ENCODE measurements around the gene RASD2.

The RASD2 gene

DNA sequence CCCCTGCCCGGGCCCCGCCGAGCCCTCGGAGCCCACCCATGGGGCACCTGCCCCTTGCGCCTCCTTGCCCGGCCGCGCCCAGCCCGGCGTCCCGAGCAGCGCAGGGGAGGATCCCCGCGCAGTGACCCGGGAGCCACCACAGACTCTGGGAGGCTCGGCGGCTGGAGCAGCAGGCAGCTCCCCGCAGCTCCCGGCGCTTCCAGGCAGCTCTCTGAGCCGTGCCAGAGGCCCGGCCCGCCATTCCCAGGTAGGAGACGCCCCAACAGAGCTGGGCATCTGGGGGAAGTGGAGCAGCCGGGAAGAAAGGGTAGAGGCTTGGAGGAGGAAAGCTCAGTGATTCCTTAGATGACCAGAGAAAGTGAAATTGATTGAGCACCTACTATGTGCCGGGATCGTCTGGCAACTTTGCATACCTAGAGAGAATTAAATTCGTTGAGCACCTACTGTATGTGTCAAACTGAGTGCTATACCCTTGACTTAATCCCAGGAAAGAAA is 670 bp downstream of the RASD2 start:
- TF ChIP-seq FOXP2 (optimal IDR thresholded peaks at IDR 0.05; ENCODE audit: borderline replicate concordance, extremely low read depth, extremely low read length, insufficient read depth) (no peak), TAF1 (IDR thresholded peaks at IDR 0.05; ENCODE audit: borderline replicate concordance, insufficient read depth, low read length) (no peak), SIN3A (IDR thresholded peaks at IDR 0.05; ENCODE audit: borderline replicate concordance, insufficient read depth, low read length) (no peak), POLR2AphosphoS5 (IDR thresholded peaks at IDR 0.05; ENCODE audit: low read depth, low read length) (no peak)
- TF ChIP-seq, protein P1, sequence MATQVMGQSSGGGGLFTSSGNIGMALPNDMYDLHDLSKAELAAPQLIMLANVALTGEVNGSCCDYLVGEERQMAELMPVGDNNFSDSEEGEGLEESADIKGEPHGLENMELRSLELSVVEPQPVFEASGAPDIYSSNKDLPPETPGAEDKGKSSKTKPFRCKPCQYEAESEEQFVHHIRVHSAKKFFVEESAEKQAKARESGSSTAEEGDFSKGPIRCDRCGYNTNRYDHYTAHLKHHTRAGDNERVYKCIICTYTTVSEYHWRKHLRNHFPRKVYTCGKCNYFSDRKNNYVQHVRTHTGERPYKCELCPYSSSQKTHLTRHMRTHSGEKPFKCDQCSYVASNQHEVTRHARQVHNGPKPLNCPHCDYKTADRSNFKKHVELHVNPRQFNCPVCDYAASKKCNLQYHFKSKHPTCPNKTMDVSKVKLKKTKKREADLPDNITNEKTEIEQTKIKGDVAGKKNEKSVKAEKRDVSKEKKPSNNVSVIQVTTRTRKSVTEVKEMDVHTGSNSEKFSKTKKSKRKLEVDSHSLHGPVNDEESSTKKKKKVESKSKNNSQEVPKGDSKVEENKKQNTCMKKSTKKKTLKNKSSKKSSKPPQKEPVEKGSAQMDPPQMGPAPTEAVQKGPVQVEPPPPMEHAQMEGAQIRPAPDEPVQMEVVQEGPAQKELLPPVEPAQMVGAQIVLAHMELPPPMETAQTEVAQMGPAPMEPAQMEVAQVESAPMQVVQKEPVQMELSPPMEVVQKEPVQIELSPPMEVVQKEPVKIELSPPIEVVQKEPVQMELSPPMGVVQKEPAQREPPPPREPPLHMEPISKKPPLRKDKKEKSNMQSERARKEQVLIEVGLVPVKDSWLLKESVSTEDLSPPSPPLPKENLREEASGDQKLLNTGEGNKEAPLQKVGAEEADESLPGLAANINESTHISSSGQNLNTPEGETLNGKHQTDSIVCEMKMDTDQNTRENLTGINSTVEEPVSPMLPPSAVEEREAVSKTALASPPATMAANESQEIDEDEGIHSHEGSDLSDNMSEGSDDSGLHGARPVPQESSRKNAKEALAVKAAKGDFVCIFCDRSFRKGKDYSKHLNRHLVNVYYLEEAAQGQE (IDR thresholded peaks at IDR 0.05; ENCODE audit: insufficient read depth in 1 of 2, low read depth in 2 of 2, low read length in 2 of 2): no peak

DNA sequence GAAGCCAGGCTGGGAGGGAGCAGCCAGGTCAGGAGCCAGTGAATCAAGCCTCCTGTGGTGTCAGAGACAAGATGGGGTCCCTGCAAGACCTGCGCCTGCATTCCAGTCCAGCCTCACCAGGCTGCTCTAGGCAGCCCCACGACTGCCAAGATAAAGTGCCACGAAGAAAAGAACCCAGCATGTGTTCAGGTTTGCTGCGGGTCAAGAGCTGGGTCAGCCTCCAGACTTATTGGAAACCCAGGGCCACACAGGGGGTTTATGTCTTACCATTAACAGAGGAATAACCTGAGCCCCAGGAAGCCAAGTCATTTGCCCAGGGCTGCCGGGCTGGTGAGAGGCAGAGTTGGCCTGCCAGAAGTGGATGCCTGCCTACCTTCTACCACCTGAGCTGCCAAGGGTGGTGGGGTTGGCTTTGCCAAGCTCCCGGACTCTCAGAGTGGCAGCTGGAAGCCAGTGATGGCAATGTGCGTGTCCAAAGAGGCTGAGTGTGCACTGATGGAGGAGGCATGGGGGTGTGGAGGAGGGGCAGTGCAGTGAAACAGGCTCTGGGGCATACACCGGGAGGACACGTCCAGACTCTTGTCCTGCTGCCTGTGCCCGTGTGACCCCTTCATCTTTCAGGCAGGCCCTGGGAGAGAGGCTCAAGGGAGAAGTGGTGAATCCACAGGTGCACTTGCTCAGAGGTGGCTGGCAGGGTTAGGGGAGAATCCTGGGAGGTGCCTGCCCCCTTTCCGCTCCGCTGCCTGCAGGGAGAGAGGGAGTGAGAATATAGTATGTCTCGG is 1.7 kb downstream of the RASD2 start:
- TF ChIP-seq POLR2AphosphoS5 (IDR thresholded peaks at IDR 0.05; ENCODE audit: low read depth, low read length) (no peak), SIN3A (IDR thresholded peaks at IDR 0.05; ENCODE audit: borderline replicate concordance, insufficient read depth, low read length) (no peak), FOXP2 (optimal IDR thresholded peaks at IDR 0.05; ENCODE audit: borderline replicate concordance, extremely low read depth, extremely low read length, insufficient read depth) (no peak), TAF1 (IDR thresholded peaks at IDR 0.05; ENCODE audit: borderline replicate concordance, insufficient read depth, low read length) (no peak)
- TF ChIP-seq, protein P1 (IDR thresholded peaks at IDR 0.05; ENCODE audit: insufficient read depth in 1 of 2, low read depth in 2 of 2, low read length in 2 of 2): no peak

DNA sequence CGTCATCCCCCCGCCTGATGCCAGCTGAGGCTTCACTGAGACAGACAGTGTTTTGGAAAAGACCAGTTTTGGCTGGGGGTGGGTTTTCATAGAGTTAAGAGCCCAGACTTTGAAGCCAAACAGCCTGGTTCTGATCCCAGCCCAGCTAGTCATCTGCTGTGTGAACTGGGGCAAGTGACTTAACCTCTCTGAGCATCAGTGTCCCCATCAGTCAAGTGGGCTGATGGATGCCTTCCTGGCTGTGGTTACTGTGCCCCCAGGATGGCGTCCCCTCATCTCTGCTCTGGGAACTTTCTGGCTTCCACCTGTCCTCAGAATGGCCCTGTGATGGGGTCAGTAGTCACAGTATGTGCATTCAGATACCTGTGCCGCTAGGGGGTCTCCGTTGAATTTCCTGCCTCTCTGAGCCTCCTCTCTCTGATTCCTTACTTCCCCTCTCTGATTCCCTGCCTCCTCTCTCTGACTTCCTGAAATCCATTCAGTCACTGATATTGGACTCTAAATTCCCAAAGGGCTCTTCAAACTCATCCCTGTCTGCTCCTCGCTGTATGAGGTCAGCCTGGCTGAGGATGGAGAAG is 2.4 kb downstream of the RASD2 start:
- no peak for TF ChIP-seq SIN3A (IDR thresholded peaks at IDR 0.05; ENCODE audit: borderline replicate concordance, insufficient read depth, low read length)
- TF ChIP-seq TAF1 (IDR thresholded peaks at IDR 0.05; ENCODE audit: borderline replicate concordance, insufficient read depth, low read length): no peak
- TF ChIP-seq FOXP2 (optimal IDR thresholded peaks at IDR 0.05; ENCODE audit: borderline replicate concordance, extremely low read depth, extremely low read length, insufficient read depth): no peak
- TF ChIP-seq, protein P1 (IDR thresholded peaks at IDR 0.05; ENCODE audit: insufficient read depth in 1 of 2, low read depth in 2 of 2, low read length in 2 of 2): no peak
- TF ChIP-seq POLR2AphosphoS5 (IDR thresholded peaks at IDR 0.05; ENCODE audit: low read depth, low read length): no peak

DNA sequence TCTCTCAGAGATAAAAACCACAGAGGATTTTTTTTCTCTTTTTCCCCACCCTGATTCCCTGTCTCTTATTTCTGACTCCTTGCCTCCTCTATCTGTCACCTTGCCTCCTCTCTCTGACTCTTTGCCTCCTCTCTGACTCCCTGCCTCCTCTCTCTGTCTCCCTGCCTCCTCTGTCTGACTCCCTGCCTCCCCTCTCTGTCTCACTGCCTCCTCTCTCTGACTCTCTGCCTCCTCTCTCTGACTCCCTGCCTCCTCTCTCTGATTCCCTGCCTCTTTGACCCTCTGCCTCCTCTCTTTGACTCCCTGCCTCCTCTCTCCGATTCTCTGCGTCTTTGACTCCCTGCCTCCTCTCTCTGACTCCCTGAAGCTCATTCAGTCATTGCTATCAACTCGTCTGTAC is 3.1 kb downstream of the RASD2 start:
- TF ChIP-seq TAF1 (IDR thresholded peaks at IDR 0.05; ENCODE audit: borderline replicate concordance, insufficient read depth, low read length) (no peak), SIN3A (IDR thresholded peaks at IDR 0.05; ENCODE audit: borderline replicate concordance, insufficient read depth, low read length) (no peak), FOXP2 (optimal IDR thresholded peaks at IDR 0.05; ENCODE audit: borderline replicate concordance, extremely low read depth, extremely low read length, insufficient read depth) (no peak), POLR2AphosphoS5 (IDR thresholded peaks at IDR 0.05; ENCODE audit: low read depth, low read length) (no peak)
- TF ChIP-seq, protein P1 (IDR thresholded peaks at IDR 0.05; ENCODE audit: insufficient read depth in 1 of 2, low read depth in 2 of 2, low read length in 2 of 2): no peak
